Stimulated activated CD4-positive, alpha-beta T cell treated with anti-CD3 and anti-CD28 coated beads, Interleukin-4, amount 100 ng/mL, for 4 hours (primary cell): ENCODE results near the gene DGCR6L.
"Not testable (repeated sequence)": the region's sequence is repeated elsewhere in the genome, so short reads cannot be mapped to it uniquely, and the experiment has no call there.

ENCODE experiments used
- DNase-seq, 2 experiments: peaks; one replicate each; pipeline ENCODE4 v3.0.0-alpha.2; 2020

Gene DGCR6L

DNA sequence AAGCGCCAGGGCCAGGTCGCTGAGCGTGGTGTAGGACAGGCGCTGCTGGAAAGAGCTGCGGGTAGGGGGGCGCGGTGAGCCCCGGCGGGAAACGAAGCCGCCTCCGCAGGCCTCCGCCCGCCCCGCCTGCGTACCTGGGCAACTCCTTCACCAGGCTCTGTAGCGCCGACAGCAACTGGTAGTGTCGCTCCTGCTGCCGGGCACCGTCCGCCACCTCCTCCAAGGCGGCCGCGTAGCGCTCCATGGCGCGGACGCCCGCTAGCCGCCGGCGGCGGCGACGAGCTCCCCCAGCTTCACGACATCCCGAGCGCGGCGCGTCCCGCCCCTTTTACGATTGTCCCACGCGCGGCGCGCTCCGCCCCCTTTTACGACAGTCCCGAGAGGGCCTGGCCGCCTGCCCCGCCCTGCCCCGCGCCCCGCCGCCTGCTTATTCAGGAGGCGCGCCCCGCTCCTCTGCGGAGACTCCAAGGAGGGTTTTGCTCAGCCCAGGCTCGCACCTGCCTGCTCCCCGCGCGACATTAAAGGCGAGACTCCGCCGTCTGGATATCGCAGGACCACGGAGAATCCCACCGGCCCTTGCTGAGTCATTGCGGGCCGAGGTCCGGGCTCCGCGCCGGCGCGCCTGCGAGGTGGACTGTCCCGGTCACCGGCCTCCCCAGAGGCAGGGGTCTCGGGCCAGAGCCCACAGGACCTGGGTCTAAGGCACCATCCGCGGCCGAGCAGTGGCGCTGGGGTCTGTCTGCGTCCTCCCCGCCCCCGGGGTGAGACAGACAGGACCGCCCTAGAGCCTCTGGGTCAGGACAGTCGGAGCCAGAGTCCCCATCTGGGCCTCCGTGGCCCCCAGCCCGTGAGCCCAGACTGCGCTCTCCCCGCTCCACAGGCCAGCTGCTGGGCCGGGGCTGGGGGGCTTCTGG, at the start of gene DGCR6L:
TSS of gene DGCR6L (minus strand) at position 316 of the 914 bp plus-strand sequence. CDS start at position 244, 72 bp downstream.
- peak; percentile 94 to 98 for DNase-seq

- DNase-seq: not testable (repeated sequence)
Measured at GRCh38 chr22:20368875-20369274, 49.0 kb upstream of the DGCR6L start.

- DNase-seq: not testable (repeated sequence)
Measured at GRCh38 chr22:20366841-20367240, 47.0 kb upstream of the DGCR6L start.

DNA sequence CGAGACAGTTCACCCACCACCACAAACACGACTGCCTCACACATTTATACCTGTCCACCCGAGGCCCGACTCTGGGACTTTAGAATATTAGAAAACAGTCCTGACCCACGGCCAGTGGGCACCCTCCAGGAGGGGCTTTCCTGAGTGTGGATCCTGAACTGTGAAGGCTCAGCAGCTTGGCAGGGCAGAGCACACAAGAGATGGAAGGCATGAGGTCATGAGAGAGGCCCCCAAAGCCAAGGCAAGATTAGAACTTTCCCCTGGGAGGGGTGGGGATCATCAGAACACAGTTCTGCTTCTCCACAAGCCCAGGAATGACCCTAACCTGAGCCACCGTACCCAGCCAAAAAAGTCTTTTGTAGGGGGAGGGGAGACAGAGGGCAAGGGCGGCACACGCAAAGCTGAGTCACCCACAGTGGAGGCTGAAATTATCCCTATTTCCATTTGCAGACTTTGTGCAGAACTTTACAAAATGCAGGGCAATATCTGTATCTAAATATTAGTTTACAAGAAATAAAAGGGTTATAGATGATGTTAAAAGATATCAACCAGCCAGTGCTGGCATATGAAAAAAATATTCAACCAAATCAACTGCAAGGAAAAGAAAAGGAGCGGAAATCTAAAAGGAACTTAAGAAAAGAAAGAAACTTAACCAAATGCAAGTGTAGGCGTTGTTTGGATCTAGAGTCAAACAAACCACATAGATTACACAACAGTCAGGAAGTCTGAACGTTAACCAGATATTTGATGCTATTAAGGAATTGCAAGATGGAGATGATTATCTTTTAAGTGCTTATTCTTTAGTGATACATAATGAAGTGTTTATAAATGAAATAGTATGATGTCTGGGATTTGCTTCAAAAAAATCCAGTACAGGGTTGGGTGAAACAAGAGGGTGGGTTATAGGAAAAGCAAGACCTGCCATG, 44.7 kb upstream of the DGCR6L start:
- not testable (repeated sequence) for DNase-seq

DNA sequence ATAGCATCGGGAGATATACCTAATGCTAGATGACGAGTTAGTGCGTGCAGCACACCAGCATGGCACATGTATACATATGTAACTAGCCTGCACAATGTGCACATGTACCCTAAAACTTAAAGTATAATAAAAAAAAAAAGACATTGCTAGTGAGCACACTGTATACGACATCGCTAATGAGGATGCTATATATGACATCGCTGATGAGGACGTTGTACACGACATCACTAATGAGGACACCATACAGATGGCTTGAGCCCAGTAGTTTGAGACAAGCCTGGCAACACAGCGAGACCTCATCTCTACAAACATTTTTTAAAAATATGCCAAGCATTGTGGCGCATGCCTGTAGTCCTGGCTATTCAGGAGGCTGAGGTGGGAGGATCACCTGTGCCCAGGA, 42.5 kb upstream of the DGCR6L start:
- DNase-seq: not testable (repeated sequence)

- not testable (repeated sequence) for DNase-seq
Measured at GRCh38 chr22:20361752-20362229, 41.9 kb upstream of the DGCR6L start.

- not testable (repeated sequence) for DNase-seq
Measured at GRCh38 chr22:20360866-20361751, 41.2 kb upstream of the DGCR6L start.

- not testable (repeated sequence) for DNase-seq
Measured at GRCh38 chr22:20360261-20360660, 40.4 kb upstream of the DGCR6L start.

DNA sequence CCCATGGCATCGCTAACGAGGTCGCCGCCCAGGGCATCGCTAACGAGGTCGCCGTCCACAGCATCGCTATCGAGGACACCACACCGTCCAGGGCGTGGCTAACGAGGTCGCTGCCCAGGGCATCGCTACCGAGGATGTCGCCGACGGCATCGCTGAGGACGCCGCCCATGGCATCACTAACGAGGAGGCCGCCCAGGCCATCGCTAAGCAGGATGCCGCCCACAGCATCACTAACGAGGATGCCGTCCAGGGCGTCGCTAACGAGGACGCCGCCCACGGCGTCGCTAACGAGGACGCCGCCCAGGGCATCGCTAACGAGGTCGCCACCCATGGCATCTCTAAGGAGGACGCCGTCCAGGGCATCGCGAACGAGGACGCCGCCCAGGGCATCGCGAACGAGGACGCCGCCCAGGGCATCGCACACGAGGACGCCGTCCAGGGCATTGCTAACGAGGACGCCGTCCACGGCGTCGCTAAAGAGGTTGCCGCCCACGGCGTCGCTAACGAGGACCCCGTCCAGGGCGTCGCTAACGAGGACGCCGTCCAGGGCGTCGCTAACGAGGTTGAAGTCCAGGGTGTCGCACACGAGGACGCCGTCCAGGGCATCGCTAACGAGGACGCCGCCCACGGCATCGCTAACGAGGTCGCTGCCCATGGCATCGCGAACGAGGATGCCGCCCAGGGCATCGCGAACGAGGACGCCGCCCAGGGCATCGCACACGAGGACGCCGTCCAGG, 38.8 kb upstream of the DGCR6L start:
- not testable (repeated sequence) for DNase-seq

DNA sequence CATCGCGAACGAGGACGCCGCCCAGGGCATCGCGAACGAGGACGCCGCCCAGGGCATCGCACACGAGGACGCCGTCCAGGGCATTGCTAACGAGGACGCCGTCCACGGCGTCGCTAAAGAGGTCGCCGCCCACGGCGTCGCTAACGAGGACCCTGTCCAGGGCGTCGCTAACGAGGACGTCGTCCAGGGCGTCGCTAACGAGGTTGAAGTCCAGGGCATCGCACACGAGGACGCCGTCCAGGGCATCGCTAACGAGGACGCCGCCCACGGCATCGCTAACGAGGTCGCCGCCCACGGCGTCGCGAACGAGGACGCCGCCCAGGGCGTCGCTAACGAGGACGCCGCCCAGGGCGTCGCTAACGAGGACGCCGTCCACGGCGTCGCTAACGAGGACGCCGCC, 38.1 kb upstream of the DGCR6L start:
- DNase-seq: not testable (repeated sequence)

DNA sequence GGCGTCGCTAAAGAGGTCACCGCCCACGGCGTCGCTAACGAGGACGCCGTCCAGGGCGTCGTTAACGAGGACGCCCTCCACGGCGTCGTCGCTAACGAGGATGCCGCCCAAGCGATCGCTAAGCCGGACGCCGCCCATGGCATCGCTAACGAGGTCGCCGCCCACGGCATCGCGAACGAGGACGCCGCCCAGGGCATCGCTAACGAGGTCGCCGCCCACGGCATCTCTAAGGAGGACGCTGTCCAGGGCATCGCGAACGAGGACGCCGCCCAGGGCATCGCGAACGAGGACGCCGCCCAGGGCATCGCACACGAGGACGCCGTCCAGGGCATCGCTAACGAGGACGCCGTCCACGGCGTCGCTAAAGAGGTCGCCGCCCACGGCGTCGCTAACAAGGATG, 37.0 kb upstream of the DGCR6L start:
- not testable (repeated sequence) for DNase-seq

GRCh38 chr22:20355939-20356636, 36.2 kb upstream of the DGCR6L start:
- not testable (repeated sequence) for DNase-seq

DNA sequence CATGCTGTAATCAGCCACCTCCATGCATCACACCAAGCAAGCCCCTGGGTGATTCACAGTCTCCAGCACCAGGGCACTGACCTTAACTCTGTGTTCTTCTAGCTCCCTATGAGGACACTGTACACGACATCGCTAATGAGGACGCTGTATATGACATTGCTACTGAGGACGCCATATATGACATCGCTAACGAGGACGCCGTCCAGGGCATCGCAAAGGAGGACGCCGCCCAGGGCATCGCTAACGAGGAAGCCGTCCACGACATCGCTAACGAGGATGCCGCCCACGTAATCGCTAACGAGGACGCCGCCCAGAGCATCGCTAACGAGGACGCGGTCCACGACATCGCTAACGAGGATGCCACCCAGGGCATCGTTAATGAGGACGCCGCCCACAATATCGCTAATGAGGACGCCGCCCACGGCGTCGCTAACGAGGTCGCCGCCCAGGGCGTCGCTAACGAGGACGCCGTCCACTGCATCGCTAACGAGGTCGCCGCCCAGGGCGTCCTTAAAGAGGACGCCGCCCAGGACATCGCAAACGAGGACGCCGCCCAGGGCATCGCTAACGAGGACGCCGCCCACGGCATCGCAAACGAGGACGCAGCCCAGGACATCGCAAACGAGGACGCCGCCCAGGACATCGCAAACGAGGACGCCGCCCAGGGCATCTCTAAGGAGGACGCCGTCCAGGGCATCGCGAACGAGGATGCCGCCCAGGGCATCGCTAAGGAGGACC, 34.5 kb upstream of the DGCR6L start:
- DNase-seq: no peak

DNA sequence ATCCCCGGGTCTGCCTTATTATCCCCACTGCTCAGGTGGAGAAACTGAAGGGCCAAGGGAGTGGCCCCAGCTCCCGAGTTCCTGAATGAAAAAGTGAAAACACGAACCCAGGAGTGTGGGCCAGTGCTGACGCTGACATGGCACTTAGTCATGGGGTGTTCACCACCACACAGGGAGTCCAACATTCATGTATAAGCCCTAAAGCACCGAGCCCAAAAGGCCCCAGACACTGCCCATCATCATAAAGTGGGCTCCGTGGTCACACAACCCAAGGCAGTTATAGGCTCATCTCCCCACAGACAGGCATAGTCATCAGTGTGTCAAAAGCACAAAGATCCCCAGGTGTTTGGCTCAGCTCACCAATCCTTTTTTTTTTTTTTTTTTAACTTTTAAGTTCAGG, 32.7 kb upstream of the DGCR6L start:
- DNase-seq: not testable (repeated sequence)

DNA sequence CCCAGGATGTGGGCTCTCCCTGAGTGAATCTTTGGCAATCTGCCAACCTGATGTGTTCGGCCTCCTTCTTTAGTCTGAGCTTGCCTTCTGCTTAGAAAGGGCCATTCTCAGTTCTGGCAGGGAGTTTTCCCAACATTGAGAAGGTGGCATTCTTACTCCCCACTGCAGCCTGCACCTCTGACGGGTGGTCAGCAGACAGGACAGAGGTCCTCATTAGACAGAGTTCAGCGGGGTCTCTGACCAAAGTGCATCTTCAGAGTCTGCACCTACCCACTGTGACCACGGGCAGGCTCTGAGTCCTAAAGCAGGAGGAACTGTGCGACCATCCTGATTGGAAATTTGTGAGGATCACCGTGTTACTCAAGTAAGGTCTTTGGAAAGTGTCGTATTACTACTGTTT, 26.7 kb upstream of the DGCR6L start:
- DNase-seq: not testable (repeated sequence)

- DNase-seq: not testable (repeated sequence)
Measured at GRCh38 chr22:20338291-20338690, 18.4 kb upstream of the DGCR6L start.

DNA sequence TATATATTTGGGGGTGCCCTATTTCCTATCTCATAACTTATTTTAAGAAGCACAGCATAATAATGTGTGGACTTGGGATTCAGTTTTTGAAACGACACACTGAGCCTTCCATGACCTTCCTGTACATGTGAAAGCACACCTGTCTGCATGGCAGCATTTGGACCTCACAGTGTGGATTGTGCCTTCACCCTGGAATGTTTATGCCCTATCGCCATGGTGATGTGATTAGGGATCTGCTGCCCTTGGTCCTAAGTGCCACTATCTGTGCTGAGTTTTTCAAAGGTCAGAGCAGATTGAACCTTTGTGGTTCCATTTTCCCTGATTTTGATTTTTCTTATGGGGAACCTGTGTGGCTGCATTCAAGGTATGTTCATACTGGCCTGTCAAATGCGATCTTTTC, 17.9 kb upstream of the DGCR6L start:
- not testable (repeated sequence) for DNase-seq

DNA sequence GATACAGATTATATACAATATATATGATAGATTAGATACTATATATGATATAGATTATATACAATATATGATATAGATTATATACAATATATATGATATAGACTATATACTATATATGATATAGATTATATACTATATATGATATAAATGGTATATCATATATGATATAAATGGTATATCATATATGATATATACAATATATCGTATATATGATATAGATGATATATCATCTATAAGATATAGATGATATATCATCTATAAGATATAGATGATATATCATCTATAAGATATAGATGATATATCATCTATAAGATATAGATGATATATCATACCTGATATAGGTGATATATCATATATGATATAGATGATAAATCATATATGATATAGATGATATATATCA, 16.7 kb upstream of the DGCR6L start:
- not testable (repeated sequence) for DNase-seq

DNA sequence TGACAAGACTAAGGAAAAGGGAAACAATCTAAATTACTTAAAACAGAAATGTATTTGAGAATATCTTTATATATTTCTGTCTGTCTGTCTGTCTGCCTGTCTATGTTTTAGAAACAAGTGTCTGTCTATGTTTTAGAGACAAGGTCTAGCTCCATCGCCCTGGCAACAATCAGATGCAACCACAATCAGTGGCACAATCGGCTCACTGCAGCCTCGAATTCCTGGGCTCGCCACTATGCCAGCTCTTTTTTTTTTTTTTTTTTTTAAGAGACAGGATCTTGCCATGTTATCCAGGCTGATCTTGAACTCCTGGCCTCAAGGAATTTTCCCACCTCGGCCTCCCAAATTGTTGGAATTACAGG, 8.7 kb upstream of the DGCR6L start:
- not testable (repeated sequence) for DNase-seq

DNA sequence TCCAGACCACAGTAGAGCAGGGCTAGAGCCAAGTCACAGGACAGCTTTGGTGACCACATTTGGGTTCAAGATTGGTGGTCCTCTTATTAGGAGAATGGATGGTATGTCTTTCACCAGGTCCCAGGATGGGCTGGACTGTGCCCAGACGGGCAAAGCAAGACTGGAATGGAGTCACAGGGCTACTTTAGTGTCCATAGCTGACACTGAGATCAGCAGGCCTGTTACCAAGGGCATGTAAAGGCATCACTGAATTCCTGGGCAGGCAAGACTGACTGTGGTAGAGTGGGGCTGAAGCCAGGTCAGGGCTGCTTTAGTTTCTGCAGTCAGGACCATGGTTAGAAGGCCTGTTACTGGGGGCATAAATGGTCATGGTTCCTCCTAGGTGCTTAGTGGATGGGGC, 6.1 kb upstream of the DGCR6L start:
- not testable (repeated sequence) for DNase-seq
